Effector memory CD4-positive, alpha-beta T cell (primary cell): ENCODE results near the gene EGF.

Experiments used
- DNase-seq, 3 donors: peaks; one replicate each; pipeline ENCODE4 v3.0.0-alpha.2; 2020
- H3K27ac ChIP-seq: 2 replicates; pipeline ENCODE4 v1.7.0; 2013; ENCODE audit warnings: mild to moderate bottlenecking, low read length, moderate library complexity; ENCODE audit not compliant: insufficient read depth, poor library complexity, severe bottlenecking
- H3K27me3 ChIP-seq: replicated peaks from 2 replicates; pipeline ENCODE4 v1.7.0; 2013; ENCODE audit warnings: mild to moderate bottlenecking, low read length; ENCODE audit not compliant: insufficient read depth, control insufficient read depth, poor library complexity, severe bottlenecking
- H3K36me3 ChIP-seq: 2 replicates; pipeline ENCODE4 v1.7.0; 2013; ENCODE audit warnings: mild to moderate bottlenecking, low read length, moderate library complexity; ENCODE audit not compliant: control insufficient read depth, insufficient read depth
- H3K4me1 ChIP-seq: 2 replicates; pipeline ENCODE4 v1.7.0; 2013; ENCODE audit warnings: low read length, mild to moderate bottlenecking; ENCODE audit not compliant: control insufficient read depth, insufficient read depth, poor library complexity, severe bottlenecking
- H3K4me3 ChIP-seq: 2 replicates; pipeline ENCODE4 v1.7.0; 2013; ENCODE audit warnings: low read length, low read depth, mild to moderate bottlenecking; ENCODE audit not compliant: insufficient read depth, poor library complexity, severe bottlenecking
- H3K9me3 ChIP-seq: 2 replicates; pipeline ENCODE4 v1.7.0; 2013; ENCODE audit warnings: mild to moderate bottlenecking, low read length, moderate library complexity; ENCODE audit not compliant: control insufficient read depth

Gene EGF

GRCh38 chr4:109972786-109973528 lies 60.3 kb downstream of the EGF start:
- H3K9me3 ChIP-seq: no peaks in the 10 kb centered on the region

GRCh38 chr4:109973529-109973905 lies 60.8 kb downstream of the EGF start:
- Histone ChIP-seq H3K36me3 (no peaks in the 10 kb centered on the region), H3K4me1 (no peaks in the 10 kb centered on the region), H3K9me3 (no peaks in the 10 kb centered on the region), H3K27me3 (no peaks in the 10 kb centered on the region), H3K27ac (no peak overlapping the region), H3K4me3 (no peak overlapping the region)
- no peak for DNase-seq

More at GRCh38 chr4:109972786-109973528, 60.3 kb downstream of the EGF start:
- Histone ChIP-seq H3K4me3 (no peak overlapping the region), H3K4me1 (no peaks in the 10 kb centered on the region), H3K27ac (no peak overlapping the region), H3K27me3 (no peaks in the 10 kb centered on the region), H3K36me3 (no peaks in the 10 kb centered on the region)
- no peak for DNase-seq

GRCh38 chr4:109976189-109976588 lies 63.5 kb downstream of the EGF start:
- Histone ChIP-seq H3K4me3 (no peak overlapping the region), H3K9me3 (no peaks in the 10 kb centered on the region), H3K4me1 (no peaks in the 10 kb centered on the region), H3K27ac (no peak overlapping the region), H3K36me3 (no peaks in the 10 kb centered on the region), H3K27me3 (no peaks in the 10 kb centered on the region)
- no peak for DNase-seq

- H3K4me1 ChIP-seq: no peaks in the 10 kb centered on the region
Measured at GRCh38 chr4:109977854-109978501, 65.3 kb downstream of the EGF start.

GRCh38 chr4:109978704-109979454 lies 66.2 kb downstream of the EGF start:
- no peaks in the 10 kb centered on the region for H3K9me3 ChIP-seq
- H3K4me1 ChIP-seq: no peaks in the 10 kb centered on the region
- H3K27ac ChIP-seq: no peak overlapping the region
- H3K4me3 ChIP-seq: no peak overlapping the region
- no peak for DNase-seq
- H3K36me3 ChIP-seq: no peaks in the 10 kb centered on the region
- H3K27me3 ChIP-seq: no peaks in the 10 kb centered on the region

More at GRCh38 chr4:109977854-109978501, 65.3 kb downstream of the EGF start:
- Histone ChIP-seq H3K36me3 (no peaks in the 10 kb centered on the region), H3K27ac (no peak overlapping the region), H3K4me3 (no peak overlapping the region), H3K9me3 (no peaks in the 10 kb centered on the region), H3K27me3 (no peaks in the 10 kb centered on the region)
- no peak for DNase-seq

GRCh38 chr4:109979920-109980717 lies 67.4 kb downstream of the EGF start:
- no peaks in the 10 kb centered on the region for H3K4me1 ChIP-seq
- no peak overlapping the region for H3K27ac ChIP-seq
- H3K27me3 ChIP-seq: no peaks in the 10 kb centered on the region
- no peak overlapping the region for H3K4me3 ChIP-seq
- H3K9me3 ChIP-seq: no peaks in the 10 kb centered on the region
- H3K36me3 ChIP-seq: no peaks in the 10 kb centered on the region
- DNase-seq: no peak

- no peak for DNase-seq
- H3K36me3 ChIP-seq: no peaks in the 10 kb centered on the region
- no peaks in the 10 kb centered on the region for H3K27me3 ChIP-seq
- H3K27ac ChIP-seq: no peak overlapping the region
- no peak overlapping the region for H3K4me3 ChIP-seq
- H3K4me1 ChIP-seq: no peaks in the 10 kb centered on the region
- H3K9me3 ChIP-seq: no peaks in the 10 kb centered on the region
Measured at GRCh38 chr4:109981936-109982335, 69.3 kb downstream of the EGF start.

- H3K27ac ChIP-seq: no peak overlapping the region
- no peak overlapping the region for H3K4me3 ChIP-seq
- no peaks in the 10 kb centered on the region for H3K36me3 ChIP-seq
- H3K4me1 ChIP-seq: no peaks in the 10 kb centered on the region
- no peaks in the 10 kb centered on the region for H3K27me3 ChIP-seq
- DNase-seq: no peak
- H3K9me3 ChIP-seq: no peaks in the 10 kb centered on the region
Measured at GRCh38 chr4:109982521-109982920, 69.8 kb downstream of the EGF start.

GRCh38 chr4:109985993-109986974 lies 73.6 kb downstream of the EGF start:
- no peak for DNase-seq

More at GRCh38 chr4:109985993-109986974, 73.6 kb downstream of the EGF start:
- Histone ChIP-seq H3K36me3 (no peaks in the 10 kb centered on the region), H3K4me3 (no peak overlapping the region), H3K27me3 (no peaks in the 10 kb centered on the region), H3K4me1 (no peaks in the 10 kb centered on the region), H3K27ac (no peak overlapping the region), H3K9me3 (no peaks in the 10 kb centered on the region)
